GM12878 (cell line): ENCODE measurements around the gene OR51F2.

Source experiments
- CEBPB ChIP-seq, 2 experiments: fragments of 150-350 bp in 1 of 2; IDR thresholded peaks; 2 replicates each; pipeline ENCODE4 v1.6.1; 2012 to 2014; ENCODE audit warnings: low read depth in 2 of 2, low read length in 2 of 2, borderline replicate concordance in 1 of 2, inconsistent platforms in 1 of 2
- CREB1 ChIP-seq: IDR thresholded peaks from 2 replicates; pipeline ENCODE4 v1.6.1; 2012; ENCODE audit warnings: low read depth, mild to moderate bottlenecking, inconsistent platforms
- CTCF ChIP-seq, 3 experiments: IDR thresholded peaks in 2 of 3; conservative IDR thresholded peaks in 1 of 3; 2 replicates each; pipeline ENCODE4 v1.5.1; 2011; ENCODE audit warnings: low read depth in 3 of 3, low read length in 3 of 3, mild to moderate bottlenecking in 3 of 3, control low read depth in 2 of 3, moderate library complexity in 2 of 3, inconsistent platforms in 1 of 3, mixed read lengths in 1 of 3; ENCODE audit not compliant: control insufficient read depth in 2 of 3, insufficient read depth in 1 of 3; ENCODE audit errors: extremely low read depth in 1 of 3
- EP300 ChIP-seq, 2 experiments: fragments of 150-350 bp in 1 of 2; IDR thresholded peaks; 2 replicates each; pipeline ENCODE4 v1.6.1; 2011 to 2012; ENCODE audit warnings: low read depth in 2 of 2, low read length in 2 of 2, borderline replicate concordance in 1 of 2, improper control_type of control experiment in 1 of 2, inconsistent platforms in 1 of 2; ENCODE audit not compliant: control insufficient read depth in 1 of 2
- MAX ChIP-seq: IDR thresholded peaks from 2 replicates; pipeline ENCODE4 v1.6.1; 2012; ENCODE audit warnings: low read depth, low read length, improper control_type of control experiment
- TAF1 ChIP-seq: IDR thresholded peaks from 2 replicates; pipeline ENCODE4 v1.6.1; 2011; ENCODE audit warnings: mild to moderate bottlenecking, low read depth, low read length, borderline replicate concordance
- TF ChIP-seq, protein P1 (sequence below): fragments of 450-650 bp; IDR thresholded peaks from 2 replicates; pipeline ENCODE4 v1.6.1; 2017; ENCODE audit warnings: mild to moderate bottlenecking, moderate library complexity

GRCh38 chr11:4848908-4849532, 27.9 kb downstream of the OR51F2 start, which contains the start of gene OR51S1:
- TF ChIP-seq TAF1 (no peak), MAX (no peak), CEBPB (IDR thresholded peaks at IDR 0.05; ENCODE audit: borderline replicate concordance in 1 of 2, low read depth in 2 of 2, low read length in 2 of 2) (no peak), EP300 (IDR thresholded peaks at IDR 0.05; ENCODE audit: borderline replicate concordance in 1 of 2, control insufficient read depth in 1 of 2, low read depth in 2 of 2, low read length in 2 of 2) (no peak), CTCF (IDR thresholded peaks at IDR 0.05 in 2 of 3, conservative IDR thresholded peaks at IDR 0.05 in 1 of 3; ENCODE audit: control insufficient read depth in 2 of 3, extremely low read depth in 1 of 3, insufficient read depth in 1 of 3, low read depth in 3 of 3, low read length in 3 of 3) (no peak), CREB1 (no peak)
- TF ChIP-seq, protein P1, sequence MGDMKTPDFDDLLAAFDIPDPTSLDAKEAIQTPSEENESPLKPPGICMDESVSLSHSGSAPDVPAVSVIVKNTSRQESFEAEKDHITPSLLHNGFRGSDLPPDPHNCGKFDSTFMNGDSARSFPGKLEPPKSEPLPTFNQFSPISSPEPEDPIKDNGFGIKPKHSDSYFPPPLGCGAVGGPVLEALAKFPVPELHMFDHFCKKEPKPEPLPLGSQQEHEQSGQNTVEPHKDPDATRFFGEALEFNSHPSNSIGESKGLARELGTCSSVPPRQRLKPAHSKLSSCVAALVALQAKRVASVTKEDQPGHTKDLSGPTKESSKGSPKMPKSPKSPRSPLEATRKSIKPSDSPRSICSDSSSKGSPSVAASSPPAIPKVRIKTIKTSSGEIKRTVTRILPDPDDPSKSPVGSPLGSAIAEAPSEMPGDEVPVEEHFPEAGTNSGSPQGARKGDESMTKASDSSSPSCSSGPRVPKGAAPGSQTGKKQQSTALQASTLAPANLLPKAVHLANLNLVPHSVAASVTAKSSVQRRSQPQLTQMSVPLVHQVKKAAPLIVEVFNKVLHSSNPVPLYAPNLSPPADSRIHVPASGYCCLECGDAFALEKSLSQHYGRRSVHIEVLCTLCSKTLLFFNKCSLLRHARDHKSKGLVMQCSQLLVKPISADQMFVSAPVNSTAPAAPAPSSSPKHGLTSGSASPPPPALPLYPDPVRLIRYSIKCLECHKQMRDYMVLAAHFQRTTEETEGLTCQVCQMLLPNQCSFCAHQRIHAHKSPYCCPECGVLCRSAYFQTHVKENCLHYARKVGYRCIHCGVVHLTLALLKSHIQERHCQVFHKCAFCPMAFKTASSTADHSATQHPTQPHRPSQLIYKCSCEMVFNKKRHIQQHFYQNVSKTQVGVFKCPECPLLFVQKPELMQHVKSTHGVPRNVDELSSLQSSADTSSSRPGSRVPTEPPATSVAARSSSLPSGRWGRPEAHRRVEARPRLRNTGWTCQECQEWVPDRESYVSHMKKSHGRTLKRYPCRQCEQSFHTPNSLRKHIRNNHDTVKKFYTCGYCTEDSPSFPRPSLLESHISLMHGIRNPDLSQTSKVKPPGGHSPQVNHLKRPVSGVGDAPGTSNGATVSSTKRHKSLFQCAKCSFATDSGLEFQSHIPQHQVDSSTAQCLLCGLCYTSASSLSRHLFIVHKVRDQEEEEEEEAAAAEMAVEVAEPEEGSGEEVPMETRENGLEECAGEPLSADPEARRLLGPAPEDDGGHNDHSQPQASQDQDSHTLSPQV = no peak
